Uterus (tissue), 2 donors: ENCODE results near the gene FOXP4.

Source experiments
- CTCF ChIP-seq, 4 experiments: fragments of 200-600 bp in 2 of 4; fragments of 450-650 bp in 2 of 4; sonication (generic) in 2 of 4; IDR thresholded peaks; one replicate each; pipeline ENCODE4 v1.5.1; 2016 to 2019; ENCODE audit warnings: antibody characterized with exemption in 4 of 4, mild to moderate bottlenecking in 2 of 4, moderate library complexity in 1 of 4
- POLR2A ChIP-seq, 2 donors: fragments of 450-650 bp; IDR thresholded peaks; one replicate each; pipeline ENCODE4 v1.6.1; 2016; ENCODE audit warnings: antibody characterized with exemption in 2 of 2, mild to moderate bottlenecking in 1 of 2, moderate library complexity in 1 of 2

- no peak for TF ChIP-seq POLR2A (IDR thresholded peaks at IDR 0.05)
- no peak for TF ChIP-seq CTCF (IDR thresholded peaks at IDR 0.05)
Observed at GRCh38 chr6:41512146-41512701, 34.0 kb upstream of the FOXP4 start.
